Fibroblast of villous mesenchyme (primary cell): Measurements from ENCODE around the gene PRRT3. TPM values are rescaled to one million over a fixed set of nuclear protein-coding genes. Genes with fewer than 3 reads are reported as not detected.

Experiments used
- DNase-seq: peaks from one replicate; pipeline ENCODE4 v3.0.0-alpha.2; 2010; ENCODE audit warnings: low read depth
- H3K4me3 ChIP-seq: 2 replicates; pipeline ENCODE4 v1.5.1; 2011; ENCODE audit warnings: low read depth, mild to moderate bottlenecking, low read length
- total RNA-seq: library from RNA; depleted of rRNA; stranded (reverse); fragments of >200 nt; gene quantifications from 2 replicates; pipeline ENCODE4 v1.2.3, GENCODE V29; 2012
- TF ChIP-seq, protein P1 (sequence below): IDR thresholded peaks from 2 replicates; pipeline ENCODE4 v1.5.1; 2012; ENCODE audit warnings: low read depth, mild to moderate bottlenecking, low read length; ENCODE audit not compliant: insufficient read depth

Gene PRRT3
- total RNA-seq = 3.2 and 3.5 TPM in 2 replicates

DNA sequence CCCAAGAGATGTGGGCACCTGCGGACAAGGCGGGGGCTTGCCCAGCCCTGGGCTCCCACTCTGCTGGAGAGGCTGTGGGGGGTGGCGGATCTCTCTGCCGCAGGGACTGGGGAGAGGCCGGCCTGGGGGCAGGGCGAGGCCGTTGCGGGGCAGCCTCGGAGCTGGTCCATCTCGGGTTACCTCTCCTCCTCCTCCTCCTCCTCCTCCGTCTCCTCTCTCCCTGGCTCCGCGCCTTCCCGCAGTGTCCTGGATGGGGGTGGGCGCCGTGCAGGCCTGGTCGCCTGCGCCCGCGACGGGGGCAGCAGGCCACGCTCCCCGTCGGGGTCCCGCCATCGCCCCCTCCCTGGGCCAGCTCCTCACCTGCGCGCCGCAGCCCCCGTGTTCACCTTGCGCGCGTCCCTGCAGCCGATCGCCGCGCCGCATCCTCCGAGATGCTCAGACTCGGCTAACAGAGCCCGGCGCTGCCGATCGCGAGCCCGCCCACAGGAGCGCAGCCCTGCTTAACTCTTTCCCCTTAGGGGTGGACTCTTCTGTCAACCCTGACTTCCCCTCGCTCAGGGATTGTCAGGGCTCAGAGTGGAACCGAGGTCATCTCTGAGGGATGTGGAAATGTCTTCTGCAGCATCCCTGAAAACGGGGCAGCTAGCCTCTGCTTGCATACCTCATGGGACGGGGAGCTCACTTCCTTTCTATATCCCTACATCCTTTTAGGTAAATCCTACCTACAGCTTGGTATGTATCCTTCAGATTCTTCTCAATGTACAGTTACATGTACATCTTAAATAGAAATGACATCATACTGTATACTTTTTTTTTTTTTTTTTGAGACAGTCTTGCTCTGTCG, at the start of gene PRRT3:
Gene PRRT3, minus strand, starts transcription at position 447 of the 844 bp plus-strand sequence. CDS start 2,293 bp downstream, outside the sequence.
- no peak for DNase-seq
- peak within 1 kb of the TSS; percentile 60 for H3K4me3 ChIP-seq
- TF ChIP-seq, protein P1, sequence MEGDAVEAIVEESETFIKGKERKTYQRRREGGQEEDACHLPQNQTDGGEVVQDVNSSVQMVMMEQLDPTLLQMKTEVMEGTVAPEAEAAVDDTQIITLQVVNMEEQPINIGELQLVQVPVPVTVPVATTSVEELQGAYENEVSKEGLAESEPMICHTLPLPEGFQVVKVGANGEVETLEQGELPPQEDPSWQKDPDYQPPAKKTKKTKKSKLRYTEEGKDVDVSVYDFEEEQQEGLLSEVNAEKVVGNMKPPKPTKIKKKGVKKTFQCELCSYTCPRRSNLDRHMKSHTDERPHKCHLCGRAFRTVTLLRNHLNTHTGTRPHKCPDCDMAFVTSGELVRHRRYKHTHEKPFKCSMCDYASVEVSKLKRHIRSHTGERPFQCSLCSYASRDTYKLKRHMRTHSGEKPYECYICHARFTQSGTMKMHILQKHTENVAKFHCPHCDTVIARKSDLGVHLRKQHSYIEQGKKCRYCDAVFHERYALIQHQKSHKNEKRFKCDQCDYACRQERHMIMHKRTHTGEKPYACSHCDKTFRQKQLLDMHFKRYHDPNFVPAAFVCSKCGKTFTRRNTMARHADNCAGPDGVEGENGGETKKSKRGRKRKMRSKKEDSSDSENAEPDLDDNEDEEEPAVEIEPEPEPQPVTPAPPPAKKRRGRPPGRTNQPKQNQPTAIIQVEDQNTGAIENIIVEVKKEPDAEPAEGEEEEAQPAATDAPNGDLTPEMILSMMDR = no peak

DNA sequence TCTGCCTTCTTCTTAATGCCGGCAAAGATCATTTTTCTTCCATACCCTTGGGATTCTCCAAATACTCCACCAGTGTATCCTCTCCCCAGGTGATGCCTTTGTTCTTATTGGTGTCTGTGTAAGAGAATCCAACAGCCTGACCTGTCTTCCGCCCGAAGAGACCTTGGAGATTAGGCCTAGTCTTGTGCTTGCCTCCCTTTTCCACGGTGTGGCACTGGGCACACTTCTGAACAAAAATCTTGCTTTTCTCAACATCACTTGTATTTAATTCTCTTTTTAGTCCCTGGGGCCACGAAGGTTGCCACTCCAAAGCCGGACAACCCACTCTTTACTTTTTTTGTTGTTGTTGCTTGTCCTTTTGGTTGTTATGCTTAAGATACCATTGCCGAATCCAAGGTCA, 48.5 kb upstream of the PRRT3 start:
- H3K4me3 ChIP-seq = no peak overlapping the region
- TF ChIP-seq, protein P1 = no peak
- DNase-seq = no peak

DNA sequence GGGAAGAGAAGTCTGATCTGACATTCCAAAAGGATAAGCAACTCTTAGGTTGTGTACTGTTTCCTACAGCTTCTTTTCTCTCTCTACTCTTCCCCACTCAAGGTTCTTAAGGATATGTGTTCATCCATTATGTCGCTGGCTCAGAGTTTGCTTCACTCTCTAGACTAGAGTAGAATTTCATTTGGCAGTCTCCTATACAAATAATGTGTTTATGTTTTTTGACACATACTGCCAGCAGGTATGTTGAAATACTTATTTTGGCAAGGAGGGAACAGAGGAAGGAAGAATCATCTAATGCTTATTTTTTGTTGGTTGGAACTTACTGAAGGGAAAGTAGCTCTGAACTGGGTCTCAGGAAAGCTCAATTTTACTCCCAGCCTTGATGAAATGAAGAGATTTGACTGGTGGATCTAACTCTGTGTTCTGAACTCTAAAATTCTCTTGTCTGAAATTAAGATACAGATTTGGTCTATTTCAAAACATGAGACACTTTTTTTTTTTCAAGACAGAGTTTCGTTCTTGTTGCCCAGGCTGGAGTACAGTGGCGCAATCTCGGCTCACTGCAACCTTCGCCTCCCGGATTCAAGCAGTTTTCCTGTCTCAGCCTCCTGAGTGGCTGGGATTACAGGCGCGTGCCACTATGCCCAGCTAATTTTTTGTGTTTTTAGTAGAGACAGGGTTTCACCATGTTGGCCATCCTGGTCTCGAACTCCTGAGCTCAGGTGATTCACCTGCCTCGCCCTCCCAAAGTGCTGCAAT, 42.1 kb upstream of the PRRT3 start:
- peak; percentile 70 for DNase-seq
- TF ChIP-seq, protein P1 = no peak
- H3K4me3 ChIP-seq = no peak overlapping the region

DNA sequence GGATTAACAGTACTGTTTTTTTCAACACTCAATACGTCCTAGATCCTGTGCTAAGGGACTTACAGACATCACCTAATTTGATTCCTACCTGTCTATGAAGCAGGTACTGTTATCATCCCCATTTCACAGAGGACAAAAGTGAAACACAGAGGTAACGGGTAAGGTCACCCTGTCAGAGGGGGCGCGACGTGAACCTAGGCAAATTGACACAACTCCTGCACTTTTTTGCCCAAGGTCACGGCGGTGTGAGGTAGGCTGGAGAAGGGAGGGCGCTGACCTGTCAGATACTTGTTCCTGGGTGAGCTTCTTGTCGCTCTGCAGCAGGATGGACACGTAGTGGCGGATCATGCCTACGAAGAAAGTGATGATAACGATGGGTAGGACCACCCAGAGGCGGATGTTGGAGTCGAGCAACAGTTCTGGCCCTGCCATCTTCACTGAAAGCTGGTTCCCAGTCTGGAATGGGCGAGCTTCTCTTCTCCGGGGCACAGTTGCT, 34.1 kb upstream of the PRRT3 start:
- H3K4me3 ChIP-seq = peak overlapping the region; percentile 93
- TF ChIP-seq, protein P1 = no peak
- DNase-seq = no peak

DNA sequence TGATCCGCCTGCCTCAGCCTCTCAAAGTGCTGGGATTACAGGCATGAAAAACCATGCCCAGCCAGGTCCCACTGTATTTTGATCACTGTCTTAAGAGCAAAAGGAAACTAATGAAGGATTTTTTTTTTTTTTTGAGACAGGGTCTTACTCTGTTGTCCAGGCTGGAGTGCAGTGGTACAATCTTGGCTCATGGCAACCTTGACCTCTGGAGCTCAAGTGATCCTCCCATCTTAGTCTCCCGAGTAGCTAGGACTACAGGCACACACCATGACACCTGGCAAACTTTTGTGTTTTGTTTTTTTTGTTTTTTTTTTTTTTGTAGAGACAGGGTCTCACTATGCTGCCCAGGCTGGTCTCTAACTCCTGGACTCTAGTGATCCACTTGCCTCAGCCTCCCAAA, 28.0 kb upstream of the PRRT3 start:
- TF ChIP-seq, protein P1 = no peak
- DNase-seq = no peak
- H3K4me3 ChIP-seq = no peak overlapping the region

DNA sequence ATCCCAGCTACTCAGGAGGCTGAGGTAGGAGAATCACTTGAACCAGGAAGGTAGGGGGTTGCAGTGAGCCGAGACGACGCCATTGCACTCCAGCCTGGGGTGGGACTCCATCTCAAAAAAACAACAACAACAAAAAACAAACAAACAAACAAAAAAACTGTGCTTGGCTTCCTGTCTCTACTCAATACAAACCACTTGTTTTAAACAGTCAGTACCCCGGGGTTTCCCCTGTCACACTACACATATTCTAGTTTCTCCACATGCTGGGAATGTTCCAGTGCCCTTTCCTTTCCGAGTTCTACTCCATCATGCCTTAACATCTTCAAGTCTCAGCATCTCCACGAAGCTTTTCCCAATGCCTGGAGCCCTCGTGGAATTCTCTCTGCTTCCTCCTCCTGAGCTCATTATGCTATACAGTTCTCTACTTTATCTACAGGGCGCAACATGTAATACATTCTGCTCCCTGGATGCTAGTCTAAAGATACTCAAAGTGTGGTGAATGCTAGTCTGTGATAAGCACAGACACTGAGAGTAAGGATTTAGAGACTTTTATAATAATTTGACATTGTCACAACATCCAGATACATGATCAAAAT, 26.6 kb upstream of the PRRT3 start:
- DNase-seq = no peak
- TF ChIP-seq, protein P1 = no peak
- H3K4me3 ChIP-seq = no peak overlapping the region
